ENCODE data around the gene RTN1. TPM values are rescaled to one million over a fixed set of nuclear protein-coding genes. Genes with fewer than 3 reads are reported as not detected.

The RTN1 gene
- total and polyA plus RNA-seq, 2 of the 8 experiments (the other 6 are each of a cell fraction or from before 2014, with no cell fraction given): 2.8 to 4.9 TPM

DNA sequence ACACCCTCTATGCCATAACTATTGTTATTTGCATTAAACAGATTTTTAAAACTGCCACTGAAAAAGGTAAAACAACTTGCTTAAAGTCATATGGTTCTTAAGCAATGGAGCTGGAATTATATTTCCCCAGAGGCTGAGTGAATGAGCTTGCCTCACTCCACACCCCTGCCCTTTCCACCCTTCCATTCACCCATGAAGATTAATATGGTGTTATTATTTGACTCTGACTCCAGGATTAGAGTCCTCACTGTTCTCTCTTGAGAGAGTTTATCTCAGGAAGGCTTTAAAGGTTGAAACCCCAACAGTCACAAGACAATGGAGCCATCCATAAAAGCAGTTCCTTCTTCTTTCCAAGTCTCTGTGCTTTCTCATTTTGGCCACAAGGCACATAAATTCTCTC lies 84.9 kb downstream of the RTN1 start:
- no peak overlapping the region for H2BK20ac ChIP-seq (ENCODE audit: low read length)
- no peak overlapping the region for H3K4me3 ChIP-seq (ENCODE audit: extremely low read depth in 1 of 4, insufficient read depth in 2 of 4, low read depth in 3 of 4, low read length in 4 of 4)
- no peaks in the 10 kb centered on the region for H4K20me1 ChIP-seq (replicated peaks in 1 of 2; ENCODE audit: control insufficient read depth in 1 of 2, insufficient read depth in 2 of 2, low read length in 2 of 2)
- H2BK120ac ChIP-seq (replicated peaks; ENCODE audit: low read depth, low read length): no peak overlapping the region
- no peak for TF ChIP-seq CHD1 (IDR thresholded peaks at IDR 0.05; ENCODE audit: low read depth, low read length)
- no peak for TF ChIP-seq CBX8 (IDR thresholded peaks at IDR 0.05; ENCODE audit: borderline replicate concordance, low read depth, low read length)
- no peak for TF ChIP-seq SP1 (IDR thresholded peaks at IDR 0.05; ENCODE audit: low read depth, low read length)
- TF ChIP-seq YY1 (IDR thresholded peaks at IDR 0.05; ENCODE audit: low read depth, low read length): no peak
- no peak for TF ChIP-seq MAFK (IDR thresholded peaks at IDR 0.05; ENCODE audit: low read depth, low read length)
- no peak for TF ChIP-seq POU5F1 (IDR thresholded peaks at IDR 0.05; ENCODE audit: low read depth, low read length)
- no peak for TF ChIP-seq NANOG (IDR thresholded peaks at IDR 0.05; ENCODE audit: insufficient read depth, low read depth, low read length, poor library complexity, severe bottlenecking)
- TF ChIP-seq SIN3A (conservative IDR thresholded peaks at IDR 0.05 in 1 of 2, IDR thresholded peaks at IDR 0.05 in 1 of 2; ENCODE audit: low read depth in 1 of 2, low read length in 2 of 2): no peak
- no peak for TF ChIP-seq TAF1 (IDR thresholded peaks at IDR 0.05; ENCODE audit: low read depth, low read length)
- TF ChIP-seq, protein P1, sequence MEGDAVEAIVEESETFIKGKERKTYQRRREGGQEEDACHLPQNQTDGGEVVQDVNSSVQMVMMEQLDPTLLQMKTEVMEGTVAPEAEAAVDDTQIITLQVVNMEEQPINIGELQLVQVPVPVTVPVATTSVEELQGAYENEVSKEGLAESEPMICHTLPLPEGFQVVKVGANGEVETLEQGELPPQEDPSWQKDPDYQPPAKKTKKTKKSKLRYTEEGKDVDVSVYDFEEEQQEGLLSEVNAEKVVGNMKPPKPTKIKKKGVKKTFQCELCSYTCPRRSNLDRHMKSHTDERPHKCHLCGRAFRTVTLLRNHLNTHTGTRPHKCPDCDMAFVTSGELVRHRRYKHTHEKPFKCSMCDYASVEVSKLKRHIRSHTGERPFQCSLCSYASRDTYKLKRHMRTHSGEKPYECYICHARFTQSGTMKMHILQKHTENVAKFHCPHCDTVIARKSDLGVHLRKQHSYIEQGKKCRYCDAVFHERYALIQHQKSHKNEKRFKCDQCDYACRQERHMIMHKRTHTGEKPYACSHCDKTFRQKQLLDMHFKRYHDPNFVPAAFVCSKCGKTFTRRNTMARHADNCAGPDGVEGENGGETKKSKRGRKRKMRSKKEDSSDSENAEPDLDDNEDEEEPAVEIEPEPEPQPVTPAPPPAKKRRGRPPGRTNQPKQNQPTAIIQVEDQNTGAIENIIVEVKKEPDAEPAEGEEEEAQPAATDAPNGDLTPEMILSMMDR (IDR thresholded peaks at IDR 0.05; ENCODE audit: control extremely low read depth in 1 of 3, insufficient read depth in 1 of 3, low read depth in 1 of 3, low read length in 3 of 3): no peak
- H3K4me1 ChIP-seq (replicated peaks in 1 of 4; ENCODE audit: control insufficient read depth in 3 of 4, insufficient read depth in 4 of 4, low read length in 3 of 4): no peaks in the 10 kb centered on the region
- no peak overlapping the region for H2AK5ac ChIP-seq (ENCODE audit: low read depth, low read length)
- H4K91ac ChIP-seq (replicated peaks; ENCODE audit: insufficient read length, low read length): no peak overlapping the region
- no peak overlapping the region for H2BK5ac ChIP-seq (ENCODE audit: low read depth, low read length)
- H3K4ac ChIP-seq (replicated peaks; ENCODE audit: insufficient read length, low read depth, low read length): no peak overlapping the region
- H3K14ac ChIP-seq (ENCODE audit: insufficient read length): no peak overlapping the region
- no peak overlapping the region for H3K4me2 ChIP-seq (ENCODE audit: insufficient read depth in 1 of 2, low read depth in 2 of 2, low read length in 2 of 2)
- H3K18ac ChIP-seq (ENCODE audit: extremely low read depth, low read length): no peak overlapping the region
- H3K27me3 ChIP-seq (replicated peaks in 1 of 4; ENCODE audit: control insufficient read depth in 3 of 4, extremely low read depth in 1 of 4, insufficient read depth in 3 of 4, low read length in 3 of 4): no peaks in the 10 kb centered on the region
- no peak overlapping the region for H2BK15ac ChIP-seq (ENCODE audit: low read length)
- H3K23me2 ChIP-seq (ENCODE audit: low read depth, low read length): no peaks in the 10 kb centered on the region
- no peak overlapping the region for H2BK12ac ChIP-seq (ENCODE audit: low read depth, low read length)
- no peak overlapping the region for H3K27ac ChIP-seq (ENCODE audit: low read depth, low read length)
- POLR2A ChIA-PET (ENCODE audit: partially characterized antibody): no interaction called here
- H3K9ac ChIP-seq (replicated peaks in 1 of 4; ENCODE audit: extremely low read depth in 1 of 4, low read depth in 3 of 4, low read length in 3 of 4): no peak overlapping the region
- DNase-seq (ENCODE audit: low read depth in 1 of 2, low spot score in 2 of 2) (no peak), FAIRE-seq (no peak)
- no peak overlapping the region for H3K56ac ChIP-seq (replicated peaks; ENCODE audit: insufficient read length, low read depth, low read length)
- no peak overlapping the region for H3K23ac ChIP-seq (ENCODE audit: insufficient read length)
- H3K79me1 ChIP-seq (ENCODE audit: low read depth, low read length): no peaks in the 10 kb centered on the region
- H3K79me2 ChIP-seq (ENCODE audit: control insufficient read depth in 1 of 2, insufficient read depth in 2 of 2, low read length in 2 of 2): no peaks in the 10 kb centered on the region
- H3K9me3 ChIP-seq (ENCODE audit: insufficient read depth in 2 of 2, low read depth in 1 of 2, low read length in 1 of 2): no peaks in the 10 kb centered on the region
- no peak overlapping the region for H4K8ac ChIP-seq (ENCODE audit: extremely low read depth, insufficient read depth, low read length)
- H3K36me3 ChIP-seq (ENCODE audit: control insufficient read depth in 2 of 4, insufficient read depth in 4 of 4, low read length in 3 of 4): no peaks in the 10 kb centered on the region
- H4K5ac ChIP-seq (ENCODE audit: insufficient read length, low read depth, low read length): no peak overlapping the region
- no peak overlapping the region for H2AFZ ChIP-seq (ENCODE audit: low read length)
- CTCF ChIA-PET (ENCODE audit: partially characterized antibody): interaction anchor here (1.3 to 1.7 kb wide), 3 partner anchors 9 to 208 kb away, joined by 3 to 4 read pairs (median 4); partner anchors contain the start of gene CCDC175

All from H1 (cell line).